ENCODE measurements around the gene ADAM10. TPM values are rescaled to one million over a fixed set of nuclear protein-coding genes. Genes with fewer than 3 reads are reported as not detected.

The ADAM10 gene
- total RNA-seq, 1 donor from 2014 or later, result 44.6 TPM

DNA sequence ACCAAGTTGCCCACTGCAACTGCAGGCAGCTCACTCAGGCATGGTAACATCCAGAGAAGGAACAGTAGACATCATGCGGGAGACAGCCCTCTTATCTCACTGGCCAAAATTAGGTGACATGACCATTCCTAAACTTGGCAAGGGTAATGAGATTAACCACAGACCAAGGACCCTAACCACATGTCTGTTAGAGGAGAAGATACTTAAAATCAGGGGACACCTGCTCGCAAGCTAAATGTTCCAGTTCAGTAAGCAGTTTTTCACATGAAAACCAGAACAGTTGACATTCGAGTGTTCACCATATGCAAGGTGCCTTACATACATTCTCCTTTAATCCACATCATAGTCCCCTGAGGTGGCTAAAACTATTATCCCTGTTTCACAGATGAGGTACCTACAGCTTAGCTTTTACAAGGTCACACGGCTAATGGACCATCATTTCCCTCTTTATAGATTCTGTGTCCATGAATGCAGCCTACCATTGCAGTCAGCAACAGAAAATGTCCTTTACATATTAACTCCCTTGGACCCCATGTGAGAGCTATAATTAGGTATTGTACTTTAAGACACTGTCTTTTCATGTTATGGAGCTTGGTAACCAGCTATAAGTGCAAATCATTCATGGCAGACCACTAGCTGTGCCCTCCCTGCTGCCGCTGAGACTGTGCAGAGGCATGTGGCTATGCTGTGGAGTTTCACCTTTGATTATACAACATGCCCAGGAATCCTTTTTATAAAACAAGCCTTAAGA, 163.6 kb downstream of the ADAM10 start:
- Histone ChIP-seq H3K36me3 (no peaks in the 10 kb centered on the region), H3K9me3 (no peaks in the 10 kb centered on the region), H3K27me3 (no peaks in the 10 kb centered on the region), H3K4me3 (no peak overlapping the region), H3K27ac (no peak overlapping the region), H3K4me1 (no peaks in the 10 kb centered on the region)
- no peak for DNase-seq (ENCODE audit: low spot score in 2 of 2)
- TF ChIP-seq, protein P1, sequence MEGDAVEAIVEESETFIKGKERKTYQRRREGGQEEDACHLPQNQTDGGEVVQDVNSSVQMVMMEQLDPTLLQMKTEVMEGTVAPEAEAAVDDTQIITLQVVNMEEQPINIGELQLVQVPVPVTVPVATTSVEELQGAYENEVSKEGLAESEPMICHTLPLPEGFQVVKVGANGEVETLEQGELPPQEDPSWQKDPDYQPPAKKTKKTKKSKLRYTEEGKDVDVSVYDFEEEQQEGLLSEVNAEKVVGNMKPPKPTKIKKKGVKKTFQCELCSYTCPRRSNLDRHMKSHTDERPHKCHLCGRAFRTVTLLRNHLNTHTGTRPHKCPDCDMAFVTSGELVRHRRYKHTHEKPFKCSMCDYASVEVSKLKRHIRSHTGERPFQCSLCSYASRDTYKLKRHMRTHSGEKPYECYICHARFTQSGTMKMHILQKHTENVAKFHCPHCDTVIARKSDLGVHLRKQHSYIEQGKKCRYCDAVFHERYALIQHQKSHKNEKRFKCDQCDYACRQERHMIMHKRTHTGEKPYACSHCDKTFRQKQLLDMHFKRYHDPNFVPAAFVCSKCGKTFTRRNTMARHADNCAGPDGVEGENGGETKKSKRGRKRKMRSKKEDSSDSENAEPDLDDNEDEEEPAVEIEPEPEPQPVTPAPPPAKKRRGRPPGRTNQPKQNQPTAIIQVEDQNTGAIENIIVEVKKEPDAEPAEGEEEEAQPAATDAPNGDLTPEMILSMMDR (IDR thresholded peaks at IDR 0.05), result no peak
- intact Hi-C loops (cut with DNase I), result no loop called here

DNA sequence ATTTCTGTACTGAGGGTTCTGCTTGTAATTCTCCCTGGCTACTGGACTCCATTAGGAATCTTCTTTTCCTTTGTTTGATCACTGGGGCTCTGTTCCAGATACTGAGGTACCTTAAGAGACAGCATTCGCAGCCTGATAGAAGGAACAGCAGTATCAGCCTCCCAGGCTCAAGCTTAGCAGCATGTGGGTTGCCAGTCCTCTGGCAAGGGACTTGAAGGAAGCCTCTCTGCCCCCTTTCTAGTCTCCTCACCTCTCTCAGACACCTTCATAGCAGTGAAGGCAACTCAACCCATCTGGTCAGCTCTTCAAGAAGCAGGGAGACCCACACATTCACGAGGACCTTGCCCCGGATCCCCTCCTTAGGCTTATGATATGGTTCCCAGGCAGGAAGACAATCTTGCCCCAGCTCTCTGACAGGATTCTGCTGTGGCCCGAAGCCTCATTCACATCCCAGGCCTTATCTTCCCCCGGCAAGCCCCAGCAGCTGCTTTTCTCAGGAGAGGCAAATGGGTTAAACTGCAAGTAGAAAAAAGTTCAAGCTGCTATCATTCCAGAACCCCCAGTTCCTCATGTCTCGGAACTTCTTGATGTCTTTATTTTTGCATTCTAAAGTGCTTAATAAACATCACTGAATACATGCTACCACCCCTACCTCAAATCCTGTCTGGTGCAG, 164.6 kb downstream of the ADAM10 start:
- no peaks in the 10 kb centered on the region for H3K27me3 ChIP-seq
- no peak for DNase-seq (ENCODE audit: low spot score in 2 of 2)
- no peaks in the 10 kb centered on the region for H3K36me3 ChIP-seq
- no peak overlapping the region for H3K4me3 ChIP-seq
- intact Hi-C loops (cut with DNase I), result no loop called here
- no peak overlapping the region for H3K27ac ChIP-seq
- H3K4me1 ChIP-seq, result no peaks in the 10 kb centered on the region
- H3K9me3 ChIP-seq, result no peaks in the 10 kb centered on the region
- TF ChIP-seq, protein P1 (IDR thresholded peaks at IDR 0.05), result no peak

DNA sequence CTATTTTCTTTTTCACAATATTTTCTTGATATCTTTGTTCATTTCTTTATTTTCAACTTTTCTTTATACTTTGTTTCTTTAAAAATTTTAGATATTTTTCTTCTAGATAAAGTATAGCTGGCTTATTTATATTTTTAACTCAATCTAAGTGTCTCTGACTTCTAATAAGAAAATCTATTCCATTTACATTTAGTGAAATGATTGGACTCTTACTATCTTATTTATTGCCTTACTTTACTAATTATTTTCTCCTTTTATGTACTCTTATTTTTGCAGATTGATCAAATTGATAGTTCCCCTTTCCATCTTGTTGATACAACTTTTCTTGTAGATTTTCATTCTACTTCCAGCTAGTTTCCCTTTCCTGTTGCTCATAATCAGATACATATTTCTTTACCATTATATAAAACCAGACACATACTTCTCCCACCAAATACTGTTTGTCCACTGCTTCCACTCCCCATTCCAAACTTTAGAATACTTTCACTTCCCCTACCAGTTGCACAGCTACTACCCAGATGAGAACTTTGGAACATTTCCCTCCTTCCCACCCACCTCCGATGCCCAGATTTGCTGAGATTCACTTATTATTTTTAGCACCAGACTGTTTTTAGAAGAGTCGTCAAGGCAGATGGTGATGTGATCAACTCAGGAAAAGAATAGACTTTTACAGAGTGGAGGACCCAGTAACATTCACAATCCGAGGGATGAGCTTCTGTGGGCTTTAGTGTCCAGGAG, 166.2 kb downstream of the ADAM10 start:
- TF ChIP-seq, protein P1 (IDR thresholded peaks at IDR 0.05), result no peak

DNA sequence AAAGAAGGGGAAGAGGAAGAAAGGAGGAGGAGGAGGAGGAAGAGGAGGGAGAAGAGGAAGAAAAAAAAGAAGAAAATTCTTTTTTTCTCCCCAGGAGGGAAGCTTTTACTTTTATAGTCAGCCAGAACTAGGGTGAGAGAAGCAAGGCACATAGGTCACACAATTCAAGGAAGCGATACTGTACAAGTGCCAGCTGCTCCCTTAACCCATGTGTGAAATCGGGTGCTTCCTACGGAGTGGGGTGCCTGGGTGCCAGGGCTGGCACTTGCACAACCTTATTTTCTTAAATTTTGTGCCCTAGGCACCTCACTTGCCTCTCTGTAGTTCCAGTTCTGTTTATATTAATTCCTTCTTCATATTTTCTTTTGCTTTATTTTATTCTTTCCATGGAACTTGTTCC, 167.3 kb downstream of the ADAM10 start:
- intact Hi-C loops (cut with DNase I), result no loop called here
- H3K4me3 ChIP-seq, result no peak overlapping the region
- no peaks in the 10 kb centered on the region for H3K4me1 ChIP-seq
- TF ChIP-seq, protein P1 (IDR thresholded peaks at IDR 0.05), result no peak
- H3K9me3 ChIP-seq, result no peaks in the 10 kb centered on the region
- H3K27ac ChIP-seq, result no peak overlapping the region
- no peaks in the 10 kb centered on the region for H3K36me3 ChIP-seq
- DNase-seq (ENCODE audit: low spot score in 2 of 2), result no peak
- no peaks in the 10 kb centered on the region for H3K27me3 ChIP-seq

More for the DNA sequence above, 166.2 kb downstream of the ADAM10 start:
- Histone ChIP-seq H3K4me3 (no peak overlapping the region), H3K27me3 (no peaks in the 10 kb centered on the region), H3K27ac (no peak overlapping the region), H3K36me3 (no peaks in the 10 kb centered on the region), H3K4me1 (no peaks in the 10 kb centered on the region), H3K9me3 (no peaks in the 10 kb centered on the region)
- DNase-seq (ENCODE audit: low spot score in 2 of 2), result no peak
- intact Hi-C loops (cut with DNase I), result no loop called here

DNA sequence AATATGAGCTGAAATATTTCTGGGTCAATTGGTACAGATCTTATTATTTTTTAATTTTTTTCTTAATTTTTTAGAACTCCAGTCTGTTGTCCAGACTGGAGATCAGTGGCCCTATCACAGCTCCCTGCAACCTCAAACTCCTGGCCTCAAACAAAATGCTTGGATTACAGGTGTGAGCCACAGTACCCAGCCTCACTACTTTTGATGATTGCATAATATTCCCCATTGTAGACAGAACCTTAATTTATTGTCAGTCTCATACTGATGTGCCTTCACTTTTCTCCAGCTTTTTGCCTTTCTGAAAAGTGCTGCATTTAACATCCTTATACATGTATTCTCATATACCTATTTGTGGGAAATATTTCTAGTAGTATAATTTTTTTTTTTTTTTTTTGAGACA, 172.8 kb downstream of the ADAM10 start:
- no peaks in the 10 kb centered on the region for H3K36me3 ChIP-seq
- no peak for DNase-seq (ENCODE audit: low spot score in 2 of 2)

More for the DNA sequence above, 172.8 kb downstream of the ADAM10 start:
- Histone ChIP-seq H3K4me1 (no peaks in the 10 kb centered on the region), H3K27me3 (no peaks in the 10 kb centered on the region), H3K4me3 (no peak overlapping the region), H3K27ac (no peak overlapping the region), H3K9me3 (no peaks in the 10 kb centered on the region)
- intact Hi-C loops (cut with DNase I), result no loop called here
- TF ChIP-seq, protein P1 (IDR thresholded peaks at IDR 0.05), result no peak
